Stimulated activated effector memory CD8-positive, alpha-beta T cell treated with anti-CD3 and anti-CD28 coated beads, Interleukin-12 subunit alpha, Interleukin-12 subunit beta, amount 100 ng/mL, for 72 hours (primary cell): Measurements from ENCODE around the gene GHRH.

Source experiments
- ATAC-seq: fragments of 150-1000 bp; cut with Tn5 transposase; 2 replicates; pipeline ENCODE4 v1.10.0; 2021
- DNase-seq, 2 donors: peaks; one replicate each; pipeline ENCODE4 v3.0.0; 2021 to 2022; ENCODE audit warnings: low spot score in 2 of 2
- H3K27ac Mint-ChIP-seq: one replicate; pipeline ENCODE4 v1.8.0; 2022; ENCODE audit warnings: mild to moderate bottlenecking, mixed read lengths
- H3K36me3 Mint-ChIP-seq: one replicate; pipeline ENCODE4 v1.8.0; 2022; ENCODE audit warnings: mild to moderate bottlenecking, mixed read lengths
- H3K4me1 Mint-ChIP-seq: one replicate; pipeline ENCODE4 v1.8.0; 2022; ENCODE audit warnings: mixed read lengths
- H3K4me3 Mint-ChIP-seq: one replicate; pipeline ENCODE4 v1.8.0; 2022; ENCODE audit warnings: mild to moderate bottlenecking, mixed read lengths
- H3K9me3 Mint-ChIP-seq: one replicate; pipeline ENCODE4 v1.8.0; 2022; ENCODE audit warnings: mixed read lengths

The GHRH gene

DNA sequence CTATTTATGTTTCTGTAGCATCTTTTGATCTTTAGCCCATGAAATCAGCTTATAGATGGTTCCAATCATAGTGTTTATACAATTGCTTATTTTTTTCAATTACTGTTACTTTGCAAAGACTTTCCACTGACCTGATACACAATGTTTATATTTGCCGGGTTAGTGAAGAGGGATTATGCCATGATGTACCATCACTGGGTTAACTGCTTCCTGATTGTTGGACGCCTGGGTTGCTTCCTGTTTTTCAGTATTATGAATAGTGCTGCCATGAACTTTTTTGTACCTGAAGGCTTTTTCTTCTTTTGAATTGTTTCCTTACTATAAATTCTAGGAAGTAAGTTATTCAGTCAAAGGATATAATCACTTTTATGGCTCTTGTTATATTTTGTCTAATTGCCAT, 34.8 kb upstream of the GHRH start:
- DNase-seq, result no peak
- peaks cover 61% of the 10 kb centered on the region for H3K4me1 Mint-ChIP-seq
- no peak overlapping the region for H3K27ac Mint-ChIP-seq
- H3K9me3 Mint-ChIP-seq, result no peaks in the 10 kb centered on the region
- H3K36me3 Mint-ChIP-seq, result peaks cover 58% of the 10 kb centered on the region
- no peak for ATAC-seq
- no peak overlapping the region for H3K4me3 Mint-ChIP-seq

DNA sequence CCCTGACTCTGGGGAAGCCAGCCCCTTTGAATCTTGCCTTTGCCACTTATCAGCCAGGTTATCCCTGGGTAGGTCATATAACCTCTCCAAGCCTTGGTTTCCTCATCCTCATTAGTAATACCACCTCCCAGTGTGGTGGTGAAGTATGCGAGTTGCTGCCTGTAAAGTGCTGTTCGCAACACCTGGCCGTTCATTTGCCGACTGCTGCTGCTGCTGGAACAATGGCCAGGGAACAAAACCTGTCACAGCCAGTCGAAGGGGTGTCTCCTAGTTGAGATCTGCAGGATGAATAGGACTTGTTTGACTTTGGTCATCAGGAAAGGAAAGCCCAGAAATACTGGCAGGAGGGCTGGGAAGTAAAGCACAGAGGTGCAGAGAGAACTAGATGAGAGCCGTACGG, 34.0 kb upstream of the GHRH start:
- H3K36me3 Mint-ChIP-seq, result peaks cover 50% of the 10 kb centered on the region
- no peaks in the 10 kb centered on the region for H3K9me3 Mint-ChIP-seq
- DNase-seq, result no peak
- H3K27ac Mint-ChIP-seq, result peak overlapping the region; percentile 14
- no peak for ATAC-seq
- no peak overlapping the region for H3K4me3 Mint-ChIP-seq
- H3K4me1 Mint-ChIP-seq, result peaks cover 66% of the 10 kb centered on the region

DNA sequence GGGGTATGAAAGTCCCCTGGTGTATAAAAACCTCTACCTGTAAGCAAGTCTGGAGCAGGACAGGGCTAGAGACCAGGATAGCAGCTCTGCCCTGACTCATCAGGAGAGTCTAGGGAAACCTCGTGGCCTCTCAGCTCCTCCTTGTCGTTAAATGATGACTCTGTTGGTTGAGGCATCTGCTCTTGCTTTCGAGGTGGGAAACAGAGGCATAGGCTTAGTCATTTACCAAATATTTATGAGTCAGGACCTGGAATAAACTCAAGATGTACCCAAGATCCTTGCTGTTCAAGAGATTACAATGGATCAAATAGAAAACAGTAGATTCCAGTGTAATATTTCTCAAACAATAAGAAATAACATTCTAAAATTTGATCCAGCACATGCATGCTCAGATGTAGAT, 33.4 kb upstream of the GHRH start:
- peaks cover 60% of the 10 kb centered on the region for H3K4me1 Mint-ChIP-seq
- no peaks in the 10 kb centered on the region for H3K9me3 Mint-ChIP-seq
- H3K36me3 Mint-ChIP-seq, result peaks cover 44% of the 10 kb centered on the region
- H3K27ac Mint-ChIP-seq, result peak overlapping the region; percentile 14
- peak; percentile 87 for ATAC-seq
- no peak for DNase-seq
- H3K4me3 Mint-ChIP-seq, result no peak overlapping the region

DNA sequence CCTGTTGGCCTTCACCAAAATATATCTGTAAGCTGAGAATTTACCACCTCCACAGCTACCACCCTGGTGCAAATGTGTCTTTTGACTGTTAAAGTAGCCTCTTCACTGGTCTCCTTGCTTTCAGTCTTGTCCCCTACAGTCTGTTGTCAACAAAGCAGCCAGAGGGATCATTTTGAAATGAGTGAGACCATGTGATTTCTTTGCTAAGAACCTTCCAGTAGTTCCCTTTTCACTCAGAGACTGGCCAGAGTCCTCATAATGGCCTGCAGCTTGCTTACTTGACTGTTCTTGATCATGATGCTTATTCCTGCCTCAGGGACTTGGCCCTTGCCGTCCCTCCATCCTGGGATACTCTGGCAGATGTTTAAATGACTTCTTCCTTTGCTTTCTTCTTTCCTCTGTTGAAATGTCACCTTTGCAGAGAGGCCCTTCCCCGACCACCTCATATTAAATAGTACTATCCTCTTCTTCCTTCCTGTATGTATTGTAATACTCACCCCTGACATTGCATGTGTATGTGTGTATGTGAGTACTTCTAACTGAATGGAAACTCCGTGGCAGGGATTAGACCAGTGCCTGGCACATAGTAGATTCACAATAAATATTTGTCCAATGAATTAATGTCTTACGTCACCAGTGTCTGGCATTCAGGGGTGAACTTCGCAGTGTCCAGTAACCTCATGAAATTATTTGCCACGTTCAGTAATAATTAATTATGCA, 32.8 kb upstream of the GHRH start:
- Mint-ChIP-seq H3K4me1 (peaks cover 55% of the 10 kb centered on the region), H3K27ac (peak overlapping the region; percentile 14), H3K36me3 (peaks cover 41% of the 10 kb centered on the region), H3K9me3 (no peaks in the 10 kb centered on the region), H3K4me3 (no peak overlapping the region)
- no peak for DNase-seq
- ATAC-seq, result no peak

DNA sequence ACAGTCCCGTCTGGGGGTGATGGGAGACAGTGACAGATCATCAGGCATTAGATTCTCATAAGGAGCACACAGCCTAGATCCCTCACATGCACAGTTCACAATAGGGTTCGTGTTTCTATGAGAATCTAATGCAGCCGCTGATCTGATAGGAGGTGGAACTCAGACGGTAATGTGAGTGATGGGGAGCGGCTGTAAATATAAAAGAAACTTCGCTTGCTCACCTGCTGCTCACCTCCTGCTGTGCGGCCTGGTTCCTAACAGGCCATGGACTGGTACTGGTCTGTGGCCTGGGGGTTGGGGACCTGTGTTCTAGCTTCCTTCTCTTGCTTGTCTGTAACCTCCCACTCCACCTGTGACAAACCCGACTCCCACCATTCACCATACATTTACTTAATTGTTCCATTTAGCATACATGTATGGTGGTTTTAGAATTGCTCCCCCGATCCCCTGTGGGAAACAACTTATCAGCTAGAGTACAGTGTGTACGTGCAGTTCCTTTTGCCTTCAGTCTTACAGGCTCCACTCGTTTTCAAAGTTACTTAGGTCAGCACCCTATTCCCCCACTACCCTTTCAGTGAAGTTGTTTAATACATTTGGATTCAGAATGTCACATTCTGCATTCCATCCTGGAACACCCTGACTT, 31.8 kb upstream of the GHRH start:
- Mint-ChIP-seq H3K36me3 (peaks cover 36% of the 10 kb centered on the region), H3K4me1 (peaks cover 53% of the 10 kb centered on the region), H3K4me3 (no peak overlapping the region), H3K9me3 (no peaks in the 10 kb centered on the region), H3K27ac (no peak overlapping the region)
- ATAC-seq, result no peak
- DNase-seq, result no peak

DNA sequence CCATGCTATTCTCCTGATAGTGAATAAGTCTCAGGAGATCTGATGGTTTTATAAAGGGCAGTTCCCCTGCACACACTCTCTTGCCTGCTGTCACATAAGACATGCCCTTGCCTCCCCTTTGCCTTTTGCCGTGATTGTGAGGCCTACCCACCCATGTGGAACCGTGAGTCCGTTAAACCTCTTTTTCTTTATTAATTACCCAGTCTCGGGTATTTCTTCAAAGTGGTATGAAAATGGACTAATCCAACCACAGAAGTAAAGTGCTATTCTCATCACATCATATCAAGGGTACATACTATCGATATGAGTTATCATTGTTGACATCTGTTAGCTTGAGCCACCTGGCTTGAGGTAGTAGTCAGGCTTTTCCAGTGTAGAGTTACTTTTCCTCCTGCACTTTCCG, 30.1 kb upstream of the GHRH start:
- DNase-seq (no peak), ATAC-seq (no peak)
- Mint-ChIP-seq H3K4me3 (peak overlapping the region; percentile 80), H3K4me1 (peaks cover 48% of the 10 kb centered on the region), H3K9me3 (no peaks in the 10 kb centered on the region), H3K36me3 (peaks cover 27% of the 10 kb centered on the region), H3K27ac (peak overlapping the region; percentile 20)

DNA sequence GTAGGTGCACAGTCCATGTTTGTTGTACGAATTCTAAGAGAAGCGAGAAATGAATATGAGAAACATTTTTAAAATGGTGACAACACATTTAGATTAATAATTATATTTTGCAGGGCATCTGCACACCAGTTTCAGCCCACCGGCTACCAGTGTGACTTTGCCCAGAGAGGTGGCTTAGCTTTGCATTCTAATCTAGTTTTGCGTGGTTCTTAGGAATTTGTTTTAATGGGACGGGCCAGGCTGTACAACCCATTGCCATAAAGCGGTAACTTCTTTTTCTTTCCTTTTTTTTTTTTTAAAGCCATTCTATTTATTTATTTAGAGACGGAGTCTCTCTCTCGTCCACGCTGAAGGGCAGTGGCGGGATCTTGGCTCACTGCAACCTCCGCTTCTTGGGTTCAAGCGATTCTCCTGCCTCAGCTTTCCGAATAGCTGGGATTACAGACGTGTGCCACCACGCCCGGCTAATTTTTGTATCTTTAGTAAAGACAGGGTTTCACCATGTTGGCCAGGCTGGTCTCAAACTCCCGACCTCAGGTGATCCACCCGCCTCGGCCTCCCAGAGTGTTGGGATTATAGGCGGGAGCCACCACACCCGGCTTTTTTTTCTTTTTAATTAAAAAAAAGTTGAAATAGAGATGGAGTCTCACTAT, 28.7 kb upstream of the GHRH start:
- H3K4me3 Mint-ChIP-seq, result peak overlapping the region; percentile 80
- ATAC-seq (no peak), DNase-seq (no peak)
- peak overlapping the region; percentile 95 for H3K27ac Mint-ChIP-seq
- no peaks in the 10 kb centered on the region for H3K9me3 Mint-ChIP-seq
- H3K36me3 Mint-ChIP-seq, result peaks cover 26% of the 10 kb centered on the region
- H3K4me1 Mint-ChIP-seq, result peaks cover 35% of the 10 kb centered on the region

DNA sequence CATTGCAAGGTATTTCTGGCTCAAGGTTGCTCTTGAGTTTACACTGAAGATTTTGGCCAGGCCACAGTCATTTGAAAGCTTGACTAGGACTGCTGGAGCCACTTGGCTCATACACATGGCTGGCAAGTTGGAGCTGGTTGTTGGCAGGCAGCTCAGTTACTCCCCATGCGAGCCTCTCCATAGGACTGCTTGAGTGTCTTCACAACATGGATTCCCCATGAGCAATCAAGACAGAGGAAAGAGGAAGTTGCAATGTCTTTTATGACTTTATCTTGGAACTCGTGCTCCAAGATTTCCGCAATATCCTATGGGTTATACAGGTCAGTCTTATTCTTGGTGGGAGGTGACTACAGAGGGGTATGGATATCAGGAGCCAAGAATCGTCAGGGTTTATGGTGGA, 26.5 kb upstream of the GHRH start:
- no peak overlapping the region for H3K4me3 Mint-ChIP-seq
- peaks cover 19% of the 10 kb centered on the region for H3K36me3 Mint-ChIP-seq
- H3K9me3 Mint-ChIP-seq, result no peaks in the 10 kb centered on the region
- ATAC-seq, result no peak
- no peak for DNase-seq
- no peak overlapping the region for H3K27ac Mint-ChIP-seq
- H3K4me1 Mint-ChIP-seq, result peaks cover 17% of the 10 kb centered on the region

DNA sequence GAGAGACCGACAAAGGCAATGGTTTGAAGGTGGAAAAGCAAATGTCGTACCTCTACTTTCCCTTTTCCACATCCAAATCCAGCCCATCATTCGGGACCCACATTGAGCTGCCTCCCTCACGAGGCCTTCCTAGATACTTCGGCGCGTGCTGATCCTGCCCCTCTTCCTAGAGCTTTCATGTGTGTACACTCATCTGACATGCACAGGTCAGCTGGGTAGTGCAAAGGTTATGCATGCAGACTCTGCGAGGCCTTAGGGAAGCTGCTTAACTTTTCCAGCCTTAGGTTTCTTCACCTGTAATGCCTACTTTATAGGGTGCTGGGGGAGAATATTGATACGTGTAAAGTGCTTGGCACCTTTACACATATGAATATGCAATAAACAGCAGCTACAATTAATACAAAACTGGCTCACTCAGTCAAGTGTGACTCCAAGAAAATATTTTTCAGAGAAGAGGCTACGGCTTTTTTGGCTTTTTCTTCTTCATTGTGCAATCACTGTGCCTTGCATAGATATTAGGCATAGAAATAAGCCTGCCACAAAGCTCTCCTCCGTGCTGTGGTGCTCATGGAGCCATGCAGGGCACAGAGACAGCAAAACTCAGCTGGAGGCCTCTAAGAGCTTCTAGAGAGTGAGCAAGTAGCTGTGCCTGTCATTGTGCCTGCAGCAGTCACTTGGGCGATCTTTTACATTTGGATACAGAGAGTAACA, 24.2 kb upstream of the GHRH start:
- no peak overlapping the region for H3K27ac Mint-ChIP-seq
- no peak for ATAC-seq

DNA sequence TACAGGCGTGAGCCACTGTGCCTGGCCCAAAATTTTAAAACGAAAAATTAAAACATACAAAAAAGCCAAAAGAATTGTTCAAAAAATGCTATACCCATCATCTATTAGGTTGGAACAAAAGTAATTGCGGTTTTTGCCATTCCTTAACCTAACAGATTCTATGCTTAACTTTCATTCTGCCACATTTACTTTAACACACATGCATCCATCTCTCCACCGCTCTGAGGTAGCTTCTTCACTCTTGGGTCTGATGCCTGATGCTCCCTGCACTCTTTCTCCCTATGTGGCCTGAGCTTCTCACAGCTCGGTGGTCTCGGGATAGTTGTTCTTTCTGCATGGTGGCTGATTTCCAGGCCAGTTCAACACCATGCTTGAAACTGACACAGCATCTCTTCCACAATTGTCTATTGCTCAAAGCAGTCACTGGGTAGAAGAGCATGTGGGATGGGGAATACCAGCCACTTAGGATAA, 23.1 kb upstream of the GHRH start:
- Mint-ChIP-seq H3K9me3 (no peaks in the 10 kb centered on the region), H3K4me1 (no peaks in the 10 kb centered on the region), H3K4me3 (no peak overlapping the region), H3K27ac (no peak overlapping the region), H3K36me3 (peaks cover 6% of the 10 kb centered on the region)
- DNase-seq (no peak), ATAC-seq (no peak)

More for the DNA sequence above, 24.2 kb upstream of the GHRH start:
- Mint-ChIP-seq H3K4me1 (no peaks in the 10 kb centered on the region), H3K4me3 (no peak overlapping the region), H3K9me3 (no peaks in the 10 kb centered on the region), H3K36me3 (peaks cover 6% of the 10 kb centered on the region)
- DNase-seq, result no peak

DNA sequence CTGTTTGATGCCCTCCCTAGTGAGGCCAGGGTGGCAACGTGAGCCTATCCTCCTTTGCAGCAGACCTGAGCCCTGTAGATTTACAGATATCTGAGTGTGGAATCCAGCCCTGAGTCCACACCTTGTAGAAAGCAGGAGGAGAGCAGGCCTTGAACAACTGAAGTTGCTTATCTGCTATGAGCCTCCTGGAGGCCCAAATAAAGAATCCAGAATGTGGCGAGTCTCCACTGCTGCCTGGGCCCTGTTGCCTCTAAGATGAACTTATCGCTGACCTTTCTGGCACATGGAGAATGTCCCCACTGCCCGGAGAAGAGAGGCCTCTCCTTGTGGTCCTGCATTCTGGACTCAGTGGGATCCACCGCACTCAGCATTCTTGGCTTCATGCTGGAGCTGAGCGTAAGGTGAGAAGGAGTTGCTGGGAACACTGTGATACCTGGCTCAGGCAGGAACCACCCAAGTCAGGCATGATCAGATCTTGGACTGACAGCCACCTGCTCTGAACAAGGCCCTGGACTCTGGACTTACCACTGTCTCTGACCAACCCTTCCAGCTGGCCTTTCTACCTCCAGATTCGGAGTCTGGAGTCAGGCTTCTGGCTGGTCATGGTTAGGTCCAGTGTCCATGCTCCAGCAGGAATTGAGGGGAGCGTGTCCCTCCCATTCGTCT, 22.0 kb upstream of the GHRH start:
- no peaks in the 10 kb centered on the region for H3K4me1 Mint-ChIP-seq

DNA sequence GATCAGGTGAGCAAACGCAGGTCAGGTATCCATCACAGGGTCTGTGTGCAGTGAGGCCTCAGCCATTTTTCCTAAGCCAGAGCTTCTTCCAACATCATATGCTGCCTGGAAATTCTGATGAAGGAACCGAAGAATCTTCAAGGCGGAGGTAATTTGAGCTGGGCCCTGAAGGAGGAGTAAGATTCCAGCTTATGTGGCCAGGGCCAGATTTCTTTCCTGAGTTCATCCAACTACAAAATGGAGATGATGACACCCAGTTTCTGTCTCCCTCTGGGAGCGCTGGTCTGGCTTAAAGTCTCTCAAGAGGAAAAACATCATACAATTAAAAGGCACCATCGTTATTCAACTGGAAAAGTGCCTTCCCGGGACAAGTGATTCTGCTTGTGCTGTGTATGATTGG, 20.9 kb upstream of the GHRH start:
- H3K27ac Mint-ChIP-seq, result no peak overlapping the region

More for the DNA sequence above, 22.0 kb upstream of the GHRH start:
- Mint-ChIP-seq H3K36me3 (no peaks in the 10 kb centered on the region), H3K27ac (no peak overlapping the region), H3K4me3 (no peak overlapping the region), H3K9me3 (no peaks in the 10 kb centered on the region)
- no peak for DNase-seq
- ATAC-seq, result no peak

DNA sequence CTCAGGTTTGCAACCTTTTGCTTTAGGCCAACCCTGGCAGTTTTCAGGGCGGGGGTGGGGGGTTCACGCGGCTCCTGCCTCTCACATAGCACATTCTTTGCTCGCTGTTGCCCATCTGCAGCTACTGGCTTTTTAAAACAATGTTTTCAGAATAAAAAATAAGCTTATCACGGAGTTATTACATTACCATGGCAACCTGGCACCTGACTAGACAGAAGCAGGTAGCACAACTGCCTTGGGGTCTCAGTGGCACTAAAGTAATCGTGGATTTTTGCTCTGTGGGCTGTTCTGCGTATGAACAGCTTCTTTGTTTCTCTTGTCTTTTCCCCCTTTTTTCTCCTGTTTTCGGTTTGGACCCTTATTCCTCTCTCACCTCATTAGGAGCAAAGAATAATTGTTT, 18.8 kb upstream of the GHRH start:
- ATAC-seq (no peak), DNase-seq (no peak)
- Mint-ChIP-seq H3K27ac (no peak overlapping the region), H3K36me3 (no peaks in the 10 kb centered on the region), H3K9me3 (no peaks in the 10 kb centered on the region), H3K4me3 (no peak overlapping the region), H3K4me1 (peaks cover 7% of the 10 kb centered on the region)

More for the DNA sequence above, 20.9 kb upstream of the GHRH start:
- no peak for ATAC-seq
- H3K9me3 Mint-ChIP-seq, result no peaks in the 10 kb centered on the region
- no peak overlapping the region for H3K4me3 Mint-ChIP-seq
- no peaks in the 10 kb centered on the region for H3K36me3 Mint-ChIP-seq
- DNase-seq, result no peak
- H3K4me1 Mint-ChIP-seq, result no peaks in the 10 kb centered on the region

DNA sequence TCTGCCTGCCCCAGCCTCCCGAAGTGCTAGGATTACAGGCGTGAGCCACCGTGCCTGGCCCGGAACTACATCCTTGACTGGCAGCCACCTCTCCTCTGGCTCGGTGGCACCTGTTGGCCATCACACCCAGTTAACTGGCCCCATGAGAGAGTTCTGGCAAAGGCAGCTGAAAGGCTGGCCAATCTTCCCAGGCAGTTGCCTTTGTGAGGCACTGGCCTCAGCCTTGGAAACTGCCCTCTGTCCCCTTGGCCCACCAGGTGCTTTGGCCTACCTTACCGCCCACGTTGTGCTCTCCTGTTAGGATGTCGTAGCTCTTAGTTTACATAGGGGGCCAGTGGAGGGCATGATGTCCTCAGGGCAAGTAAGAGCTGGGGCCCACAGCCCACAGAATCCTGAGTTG, 18.2 kb upstream of the GHRH start:
- Mint-ChIP-seq H3K4me3 (no peak overlapping the region), H3K4me1 (peaks cover 7% of the 10 kb centered on the region), H3K27ac (no peak overlapping the region), H3K9me3 (no peaks in the 10 kb centered on the region), H3K36me3 (no peaks in the 10 kb centered on the region)
- no peak for DNase-seq
- no peak for ATAC-seq
